ENCODE results near the gene PTPRR. TPM values are rescaled to one million over a fixed set of nuclear protein-coding genes. Genes with fewer than 3 reads are reported as not detected.
A peak's percentile ranks its signal among the peaks of the same experiment; 100 is the strongest.

The PTPRR gene
- total RNA-seq, 1 experiment from 2014 or later, result 0.46 TPM

DNA sequence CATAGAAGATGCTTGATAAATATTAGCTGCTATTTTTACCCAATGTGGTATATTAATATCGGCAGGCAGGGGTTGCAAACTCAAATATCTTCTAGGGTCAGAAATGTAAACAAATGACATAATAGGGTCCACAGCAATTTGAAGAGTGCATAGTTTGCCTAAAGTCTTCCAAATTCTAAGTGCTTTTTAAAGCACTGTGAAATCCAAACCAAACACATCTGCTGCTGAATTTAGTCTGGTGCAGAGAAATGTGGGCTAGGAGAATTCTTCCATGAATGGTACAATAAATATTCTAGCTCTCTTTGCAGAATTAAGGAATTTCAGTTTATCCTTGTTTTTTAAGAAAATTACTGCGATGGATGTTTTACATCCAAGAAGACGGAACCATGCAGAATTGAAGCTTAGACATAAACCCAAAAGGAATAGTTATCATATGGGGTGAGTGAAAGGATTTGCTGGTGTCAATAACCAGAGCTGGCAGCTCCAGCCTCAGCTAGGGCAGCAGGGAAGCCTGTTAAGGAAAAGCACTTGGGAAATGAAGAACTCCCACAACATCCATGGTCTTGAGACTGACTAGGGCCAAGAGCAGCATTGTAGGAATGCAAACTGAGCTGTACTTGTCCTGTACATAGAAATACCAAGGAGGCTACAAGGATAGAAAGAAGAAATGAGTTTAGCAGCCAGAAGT, 65.5 kb downstream of the PTPRR start:
- ChIA-PET POLR2A (no interaction called here), CTCF (interaction anchor here (1.1 kb wide), 1 partner anchor 136 kb away, joined by 3 read pairs; no protein-coding TSS in a partner anchor)
- Mint-ChIP-seq H3K27me3 (ENCODE audit: low read depth) (peaks cover 15% of the 10 kb centered on the region), H3K27ac (no peak overlapping the region), H3K9me3 (no peaks in the 10 kb centered on the region), H3K4me1 (peaks cover 13% of the 10 kb centered on the region), H3K36me3 (no peaks in the 10 kb centered on the region), H3K4me3 (no peak overlapping the region)
- DNase-seq (ENCODE audit: low spot score) (no peak), ATAC-seq (peak; percentile 41)
- TF ChIP-seq ZNF121 (CRISPR knock-in tag; IDR thresholded peaks at IDR 0.05) (no peak), ZNF416 (CRISPR knock-in tag; IDR thresholded peaks at IDR 0.05) (no peak)
- TF ChIP-seq, protein P1, sequence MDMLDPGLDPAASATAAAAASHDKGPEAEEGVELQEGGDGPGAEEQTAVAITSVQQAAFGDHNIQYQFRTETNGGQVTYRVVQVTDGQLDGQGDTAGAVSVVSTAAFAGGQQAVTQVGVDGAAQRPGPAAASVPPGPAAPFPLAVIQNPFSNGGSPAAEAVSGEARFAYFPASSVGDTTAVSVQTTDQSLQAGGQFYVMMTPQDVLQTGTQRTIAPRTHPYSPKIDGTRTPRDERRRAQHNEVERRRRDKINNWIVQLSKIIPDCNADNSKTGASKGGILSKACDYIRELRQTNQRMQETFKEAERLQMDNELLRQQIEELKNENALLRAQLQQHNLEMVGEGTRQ (CRISPR knock-in tag; IDR thresholded peaks at IDR 0.05), result no peak

DNA sequence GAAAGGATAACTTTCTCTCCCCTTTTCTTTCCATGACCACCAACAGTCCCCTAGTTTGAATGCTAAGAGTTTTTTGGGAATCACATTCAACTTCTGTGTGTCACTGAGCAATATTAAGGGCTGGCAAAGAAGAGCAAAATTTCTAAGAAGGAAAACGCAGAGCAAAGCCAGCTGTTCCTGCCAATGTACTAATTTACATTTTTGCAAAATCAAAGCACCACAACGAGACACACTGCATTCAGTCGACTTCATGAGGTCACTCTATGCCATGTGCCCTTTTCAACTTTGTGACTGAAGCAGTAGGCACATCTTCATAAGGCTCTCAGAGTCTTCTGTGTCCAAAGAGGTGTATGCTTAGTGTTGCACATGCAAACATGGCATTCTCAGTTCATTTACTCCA, 66.4 kb downstream of the PTPRR start:
- no peak for DNase-seq (ENCODE audit: low spot score)
- no peaks in the 10 kb centered on the region for H3K9me3 Mint-ChIP-seq
- ChIA-PET POLR2A (interaction anchor here (0.6 kb wide), 1 partner anchor 276 kb away, joined by 3 read pairs; no protein-coding TSS in a partner anchor), CTCF (no interaction called here)
- H3K27me3 Mint-ChIP-seq (ENCODE audit: low read depth), result peaks cover 15% of the 10 kb centered on the region
- H3K36me3 Mint-ChIP-seq, result no peaks in the 10 kb centered on the region
- TF ChIP-seq HMGA2 (CRISPR knock-in tag; IDR thresholded peaks at IDR 0.05) (no peak), ZNF219 (CRISPR knock-in tag; IDR thresholded peaks at IDR 0.05; ENCODE audit: borderline replicate concordance) (no peak)
- ATAC-seq, result no peak
- no peak overlapping the region for H3K27ac Mint-ChIP-seq
- H3K4me1 Mint-ChIP-seq, result peaks cover 13% of the 10 kb centered on the region
- H3K4me3 Mint-ChIP-seq, result no peak overlapping the region

DNA sequence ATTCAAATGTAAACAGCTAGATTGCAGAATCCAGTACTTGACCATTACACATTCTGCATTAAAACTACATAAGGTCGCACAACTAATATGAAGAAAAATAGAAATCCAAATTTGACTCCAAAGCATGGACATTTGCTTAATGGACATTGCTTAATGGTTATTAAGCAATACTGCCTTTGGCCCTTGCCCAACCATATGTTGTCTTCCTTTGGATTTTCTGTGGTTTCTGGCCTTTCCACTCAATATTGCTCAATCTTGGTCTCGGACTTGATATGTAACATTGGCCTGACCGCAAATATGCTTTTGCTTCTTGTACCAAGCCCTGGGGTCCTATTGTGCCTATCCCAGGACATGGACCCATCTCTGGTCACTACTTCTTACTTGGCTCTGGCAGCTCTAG, 67.2 kb downstream of the PTPRR start:
- Mint-ChIP-seq H3K4me3 (no peak overlapping the region), H3K4me1 (peaks cover 13% of the 10 kb centered on the region), H3K36me3 (no peaks in the 10 kb centered on the region), H3K27me3 (ENCODE audit: low read depth) (peaks cover 15% of the 10 kb centered on the region), H3K27ac (no peak overlapping the region), H3K9me3 (no peaks in the 10 kb centered on the region)
- CTCF ChIA-PET, result no interaction called here
- no peak for ATAC-seq
- TF ChIP-seq, protein P2, sequence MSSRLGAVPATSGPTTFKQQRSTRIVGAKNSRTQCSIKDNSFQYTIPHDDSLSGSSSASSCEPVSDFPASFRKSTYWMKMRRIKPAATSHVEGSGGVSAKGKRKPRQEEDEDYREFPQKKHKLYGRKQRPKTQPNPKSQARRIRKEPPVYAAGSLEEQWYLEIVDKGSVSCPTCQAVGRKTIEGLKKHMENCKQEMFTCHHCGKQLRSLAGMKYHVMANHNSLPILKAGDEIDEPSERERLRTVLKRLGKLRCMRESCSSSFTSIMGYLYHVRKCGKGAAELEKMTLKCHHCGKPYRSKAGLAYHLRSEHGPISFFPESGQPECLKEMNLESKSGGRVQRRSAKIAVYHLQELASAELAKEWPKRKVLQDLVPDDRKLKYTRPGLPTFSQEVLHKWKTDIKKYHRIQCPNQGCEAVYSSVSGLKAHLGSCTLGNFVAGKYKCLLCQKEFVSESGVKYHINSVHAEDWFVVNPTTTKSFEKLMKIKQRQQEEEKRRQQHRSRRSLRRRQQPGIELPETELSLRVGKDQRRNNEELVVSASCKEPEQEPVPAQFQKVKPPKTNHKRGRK (CRISPR knock-in tag; IDR thresholded peaks at IDR 0.05; ENCODE audit: borderline replicate concordance), result no peak
- TF ChIP-seq GTF2I (CRISPR knock-in tag; conservative IDR thresholded peaks at IDR 0.05) (no peak), RORB (CRISPR knock-in tag; IDR thresholded peaks at IDR 0.05) (no peak), ESRRA (CRISPR knock-in tag; IDR thresholded peaks at IDR 0.05; ENCODE audit: borderline replicate concordance) (no peak), RELA (CRISPR knock-in tag; IDR thresholded peaks at IDR 0.05; ENCODE audit: borderline replicate concordance) (no peak), SP1 (CRISPR knock-in tag; conservative IDR thresholded peaks at IDR 0.05) (no peak), ETV6 (CRISPR knock-in tag; IDR thresholded peaks at IDR 0.05) (no peak), IRF2 (CRISPR knock-in tag; IDR thresholded peaks at IDR 0.05; ENCODE audit: borderline replicate concordance, low read depth) (no peak), CBFB (CRISPR knock-in tag; IDR thresholded peaks at IDR 0.05; ENCODE audit: low read depth) (no peak), EMX1 (CRISPR knock-in tag; IDR thresholded peaks at IDR 0.05) (no peak), ZNF138 (CRISPR knock-in tag; conservative IDR thresholded peaks at IDR 0.05) (no peak), TCF7 (CRISPR knock-in tag; IDR thresholded peaks at IDR 0.05; ENCODE audit: low read depth) (no peak), ZNF671 (CRISPR knock-in tag; IDR thresholded peaks at IDR 0.05) (no peak), NR3C1 (CRISPR knock-in tag; conservative IDR thresholded peaks at IDR 0.05; ENCODE audit: low read depth) (no peak)
- TF ChIP-seq, protein P3, sequence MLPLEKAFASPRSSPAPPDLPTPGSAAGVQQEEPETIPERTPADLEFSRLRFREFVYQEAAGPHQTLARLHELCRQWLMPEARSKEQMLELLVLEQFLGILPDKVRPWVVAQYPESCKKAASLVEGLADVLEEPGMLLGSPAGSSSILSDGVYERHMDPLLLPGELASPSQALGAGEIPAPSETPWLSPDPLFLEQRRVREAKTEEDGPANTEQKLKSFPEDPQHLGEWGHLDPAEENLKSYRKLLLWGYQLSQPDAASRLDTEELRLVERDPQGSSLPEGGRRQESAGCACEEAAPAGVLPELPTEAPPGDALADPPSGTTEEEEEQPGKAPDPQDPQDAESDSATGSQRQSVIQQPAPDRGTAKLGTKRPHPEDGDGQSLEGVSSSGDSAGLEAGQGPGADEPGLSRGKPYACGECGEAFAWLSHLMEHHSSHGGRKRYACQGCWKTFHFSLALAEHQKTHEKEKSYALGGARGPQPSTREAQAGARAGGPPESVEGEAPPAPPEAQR (CRISPR knock-in tag; IDR thresholded peaks at IDR 0.05), result no peak
- TF ChIP-seq, protein P4, sequence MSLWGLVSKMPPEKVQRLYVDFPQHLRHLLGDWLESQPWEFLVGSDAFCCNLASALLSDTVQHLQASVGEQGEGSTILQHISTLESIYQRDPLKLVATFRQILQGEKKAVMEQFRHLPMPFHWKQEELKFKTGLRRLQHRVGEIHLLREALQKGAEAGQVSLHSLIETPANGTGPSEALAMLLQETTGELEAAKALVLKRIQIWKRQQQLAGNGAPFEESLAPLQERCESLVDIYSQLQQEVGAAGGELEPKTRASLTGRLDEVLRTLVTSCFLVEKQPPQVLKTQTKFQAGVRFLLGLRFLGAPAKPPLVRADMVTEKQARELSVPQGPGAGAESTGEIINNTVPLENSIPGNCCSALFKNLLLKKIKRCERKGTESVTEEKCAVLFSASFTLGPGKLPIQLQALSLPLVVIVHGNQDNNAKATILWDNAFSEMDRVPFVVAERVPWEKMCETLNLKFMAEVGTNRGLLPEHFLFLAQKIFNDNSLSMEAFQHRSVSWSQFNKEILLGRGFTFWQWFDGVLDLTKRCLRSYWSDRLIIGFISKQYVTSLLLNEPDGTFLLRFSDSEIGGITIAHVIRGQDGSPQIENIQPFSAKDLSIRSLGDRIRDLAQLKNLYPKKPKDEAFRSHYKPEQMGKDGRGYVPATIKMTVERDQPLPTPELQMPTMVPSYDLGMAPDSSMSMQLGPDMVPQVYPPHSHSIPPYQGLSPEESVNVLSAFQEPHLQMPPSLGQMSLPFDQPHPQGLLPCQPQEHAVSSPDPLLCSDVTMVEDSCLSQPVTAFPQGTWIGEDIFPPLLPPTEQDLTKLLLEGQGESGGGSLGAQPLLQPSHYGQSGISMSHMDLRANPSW (CRISPR knock-in tag; conservative IDR thresholded peaks at IDR 0.05; ENCODE audit: low read depth), result no peak
- TF ChIP-seq, protein P5, sequence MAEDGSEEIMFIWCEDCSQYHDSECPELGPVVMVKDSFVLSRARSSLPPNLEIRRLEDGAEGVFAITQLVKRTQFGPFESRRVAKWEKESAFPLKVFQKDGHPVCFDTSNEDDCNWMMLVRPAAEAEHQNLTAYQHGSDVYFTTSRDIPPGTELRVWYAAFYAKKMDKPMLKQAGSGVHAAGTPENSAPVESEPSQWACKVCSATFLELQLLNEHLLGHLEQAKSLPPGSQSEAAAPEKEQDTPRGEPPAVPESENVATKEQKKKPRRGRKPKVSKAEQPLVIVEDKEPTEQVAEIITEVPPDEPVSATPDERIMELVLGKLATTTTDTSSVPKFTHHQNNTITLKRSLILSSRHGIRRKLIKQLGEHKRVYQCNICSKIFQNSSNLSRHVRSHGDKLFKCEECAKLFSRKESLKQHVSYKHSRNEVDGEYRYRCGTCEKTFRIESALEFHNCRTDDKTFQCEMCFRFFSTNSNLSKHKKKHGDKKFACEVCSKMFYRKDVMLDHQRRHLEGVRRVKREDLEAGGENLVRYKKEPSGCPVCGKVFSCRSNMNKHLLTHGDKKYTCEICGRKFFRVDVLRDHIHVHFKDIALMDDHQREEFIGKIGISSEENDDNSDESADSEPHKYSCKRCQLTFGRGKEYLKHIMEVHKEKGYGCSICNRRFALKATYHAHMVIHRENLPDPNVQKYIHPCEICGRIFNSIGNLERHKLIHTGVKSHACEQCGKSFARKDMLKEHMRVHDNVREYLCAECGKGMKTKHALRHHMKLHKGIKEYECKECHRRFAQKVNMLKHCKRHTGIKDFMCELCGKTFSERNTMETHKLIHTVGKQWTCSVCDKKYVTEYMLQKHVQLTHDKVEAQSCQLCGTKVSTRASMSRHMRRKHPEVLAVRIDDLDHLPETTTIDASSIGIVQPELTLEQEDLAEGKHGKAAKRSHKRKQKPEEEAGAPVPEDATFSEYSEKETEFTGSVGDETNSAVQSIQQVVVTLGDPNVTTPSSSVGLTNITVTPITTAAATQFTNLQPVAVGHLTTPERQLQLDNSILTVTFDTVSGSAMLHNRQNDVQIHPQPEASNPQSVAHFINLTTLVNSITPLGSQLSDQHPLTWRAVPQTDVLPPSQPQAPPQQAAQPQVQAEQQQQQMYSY (CRISPR knock-in tag; IDR thresholded peaks at IDR 0.05), result no peak
- TF ChIP-seq, protein P6, sequence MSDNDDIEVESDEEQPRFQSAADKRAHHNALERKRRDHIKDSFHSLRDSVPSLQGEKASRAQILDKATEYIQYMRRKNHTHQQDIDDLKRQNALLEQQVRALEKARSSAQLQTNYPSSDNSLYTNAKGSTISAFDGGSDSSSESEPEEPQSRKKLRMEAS (CRISPR knock-in tag; IDR thresholded peaks at IDR 0.05), result no peak
- POLR2A ChIA-PET, result no interaction called here
- DNase-seq (ENCODE audit: low spot score), result no peak

Measured in WTC11 (cell line).